H1 (cell line): ENCODE data around the gene NEGR1. TPM values are rescaled to one million over a fixed set of nuclear protein-coding genes. Genes with fewer than 3 reads are reported as not detected.

Experiments
- ATF2 ChIP-seq: IDR thresholded peaks from 2 replicates; pipeline ENCODE4 v1.6.1; 2012; ENCODE audit warnings: low read length, inconsistent platforms
- RNF2 ChIP-seq: fragments of 200-900, 300-1000 bp; sonication (generic); IDR thresholded peaks from 2 replicates; pipeline ENCODE4 v1.7.1; 2016; ENCODE audit warnings: borderline replicate concordance, low read depth, mild to moderate bottlenecking, antibody characterized with exemption, low read length; ENCODE audit not compliant: poor library complexity, severe bottlenecking; ENCODE audit errors: missing control alignments
- SP1 ChIP-seq: IDR thresholded peaks from 2 replicates; pipeline ENCODE4 v1.6.1; 2011; ENCODE audit warnings: low read depth, low read length
- polyA plus RNA-seq, 7 experiments: library from polyadenylated mRNA; depleted of rRNA in 3 of 7; stranded (reverse) in 5 of 7; unstranded in 2 of 7; fragments of >200 nt in 5 of 7; fragments of 200-250 nt in 2 of 7; gene quantifications; 1 replicate in 5 of 7; 2 replicates in 1 of 7; 4 replicates in 1 of 7; pipeline versions ENCODE4 v1.2.1 to v1.2.3, GENCODE V29; 2011 to 2013; ENCODE audit warnings: missing spikeins in 2 of 7, mixed read lengths in 2 of 7
- total RNA-seq: library from RNA; stranded (reverse); fragmentation: NEBNext Ultra II Directional; extraction: Animal tissue kit (Norgen Biotek cat#: 25700); gene quantifications from 2 replicates; pipeline ENCODE4 v1.2.1, GENCODE V29; 2021

Gene NEGR1
- total and polyA plus RNA-seq, 2 of the 8 experiments (the other 6 are each of a cell fraction or from before 2014, with no cell fraction given): 0.71 to 1.3 TPM

- TF ChIP-seq RNF2 (no peak), ATF2 (no peak), SP1 (no peak)
Observed at GRCh38 chr1:71371581-71371980, 910.8 kb downstream of the NEGR1 start (continued).
